ENCODE data around the gene IFNG. TPM values are rescaled to one million over a fixed set of nuclear protein-coding genes. Genes with fewer than 3 reads are reported as not detected.

Gene IFNG
- not detected in 2 replicates for total RNA-seq

DNA sequence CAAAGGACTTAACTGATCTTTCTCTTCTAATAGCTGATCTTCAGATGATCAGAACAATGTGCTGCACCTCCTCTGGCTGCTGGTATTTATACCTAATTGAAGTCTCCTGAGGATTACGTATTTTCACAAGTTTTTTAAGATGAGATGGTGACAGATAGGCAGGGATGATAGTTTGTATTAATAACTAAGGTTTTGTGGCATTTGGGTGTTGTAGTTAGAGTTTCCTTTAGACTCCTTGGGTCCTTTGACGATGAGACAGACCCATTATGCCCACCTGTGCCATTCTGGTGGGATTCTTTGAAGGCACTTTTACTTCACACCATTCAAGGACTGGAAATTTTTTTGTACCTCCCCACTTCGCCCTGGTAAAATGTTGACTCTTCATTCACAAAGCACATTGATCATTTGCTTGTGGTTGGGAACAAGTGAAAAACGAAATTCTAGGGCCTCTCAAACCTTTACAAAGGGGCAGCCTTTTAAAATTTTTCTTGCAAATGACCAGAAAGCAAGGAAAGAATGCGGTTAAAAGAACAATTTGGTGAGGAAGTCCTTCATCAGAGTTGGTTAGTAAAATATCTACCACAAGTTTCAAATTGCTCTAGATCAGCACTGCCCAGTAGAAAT, at the start of gene IFNG:
Gene IFNG, minus strand, starts transcription at position 60 of the 624 bp plus-strand sequence. CDS start 125 bp downstream, outside the sequence.

Other genes with a start within 250 kb of the IFNG start
- gene IFNG-AS1, start 170.3 kb downstream of the IFNG start, total RNA-seq = not detected in 2 replicates
- gene IL26, start 66.1 kb upstream of the IFNG start, total RNA-seq = not detected in 2 replicates
- gene IL22, start 93.9 kb upstream of the IFNG start, total RNA-seq = not detected in 2 replicates
- 6.8 and 15.8 TPM in 2 replicates for gene MDM1, start 172.6 kb upstream of the IFNG start, total RNA-seq